GDM1 (cell line): Measurements from ENCODE around the gene MS4A4A.

Source experiments
- DNase-seq: peaks from one replicate; lab custom pipeline; 2025; lab: John Stamatoyannopoulos, UW

The MS4A4A gene

GRCh38 chr11:60348116-60348515, 67.7 kb downstream of the MS4A4A start:
- no peak for DNase-seq

DNA sequence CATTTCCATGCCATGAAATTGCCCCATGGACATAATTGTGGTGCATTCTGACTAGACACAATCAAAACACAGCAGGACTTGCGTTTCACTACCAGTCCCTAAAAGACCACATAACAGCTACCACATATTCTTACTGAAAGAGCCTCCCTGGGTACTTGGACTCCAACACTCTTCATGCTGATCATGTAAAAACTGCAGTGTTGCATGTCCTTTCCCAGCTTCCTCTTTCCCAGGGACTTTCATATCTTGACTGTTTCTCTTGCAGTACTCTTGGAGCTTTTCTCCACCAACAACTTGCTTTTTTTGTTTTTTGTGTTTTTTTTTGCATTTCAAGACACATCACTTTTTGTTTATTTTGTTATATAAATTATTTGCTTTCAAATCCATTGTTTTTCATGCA, 69.5 kb downstream of the MS4A4A start:
- peak; percentile 14 for DNase-seq

- no peak for DNase-seq
Measured at GRCh38 chr11:60357771-60358170, 77.3 kb downstream of the MS4A4A start.
